Astrocyte (in vitro differentiated cells and primary cell): ENCODE results near the gene SART3. TPM values are rescaled to one million over a fixed set of nuclear protein-coding genes. Genes with fewer than 3 reads are reported as not detected.

Experiments
- DNase-seq: peaks from one replicate; pipeline ENCODE4 v3.0.0-alpha.2; 2010; ENCODE audit warnings: low read depth
- FAIRE-seq: peaks from 2 replicates; lab custom pipeline; 2011; peaks lifted over from hg19 to GRCh38; lab: Jason Lieb, UNC
- H2AFZ ChIP-seq: 2 replicates; pipeline ENCODE4 v1.6.0; 2012; ENCODE audit warnings: low read depth, low read length, inconsistent platforms
- H3K27ac ChIP-seq: 2 replicates; pipeline ENCODE4 v1.5.1; 2011; ENCODE audit warnings: low read depth, low read length, inconsistent platforms
- H3K27me3 ChIP-seq: 2 replicates; pipeline ENCODE4 v1.6.0; 2011; ENCODE audit warnings: low read length, inconsistent platforms; ENCODE audit not compliant: insufficient read depth
- H3K36me3 ChIP-seq: 2 replicates; pipeline ENCODE4 v1.5.1; 2011; ENCODE audit warnings: low read length, inconsistent platforms; ENCODE audit not compliant: insufficient read depth
- H3K4me1 ChIP-seq: 2 replicates; pipeline ENCODE4 v1.5.1; 2011; ENCODE audit warnings: low read length, inconsistent platforms; ENCODE audit not compliant: insufficient read depth
- H3K4me2 ChIP-seq: 2 replicates; pipeline ENCODE4 v1.6.0; 2012; ENCODE audit warnings: low read length, inconsistent platforms
- H3K4me3 ChIP-seq: 2 replicates; pipeline ENCODE4 v1.5.1; 2011; ENCODE audit warnings: low read depth, mild to moderate bottlenecking, low read length, inconsistent platforms; ENCODE audit not compliant: insufficient read depth
- H3K79me2 ChIP-seq: 2 replicates; pipeline ENCODE4 v1.6.0; 2012; ENCODE audit warnings: mild to moderate bottlenecking, low read length, inconsistent platforms; ENCODE audit not compliant: insufficient read depth
- H3K9ac ChIP-seq: 2 replicates; pipeline ENCODE4 v1.6.0; 2012; ENCODE audit warnings: mild to moderate bottlenecking, low read length, inconsistent platforms
- H3K9me3 ChIP-seq: 2 replicates; pipeline ENCODE4 v1.5.1; 2012; ENCODE audit warnings: low read depth, mild to moderate bottlenecking, low read length, inconsistent platforms; ENCODE audit not compliant: insufficient read depth
- H4K20me1 ChIP-seq: 2 replicates; pipeline ENCODE4 v1.6.0; 2012; ENCODE audit warnings: low read length, inconsistent platforms; ENCODE audit not compliant: insufficient read depth
- H3K27ac Mint-ChIP-seq: one replicate; pipeline ENCODE4 v1.8.0; 2021; ENCODE audit warnings: mild to moderate bottlenecking, mixed read lengths; ENCODE audit not compliant: unreplicated experiment
- H3K27me3 Mint-ChIP-seq: one replicate; pipeline ENCODE4 v1.8.0; 2021; ENCODE audit warnings: low read depth, mixed read lengths; ENCODE audit not compliant: unreplicated experiment
- H3K36me3 Mint-ChIP-seq: one replicate; pipeline ENCODE4 v1.8.0; 2021; ENCODE audit warnings: low read depth, mixed read lengths; ENCODE audit not compliant: unreplicated experiment
- H3K4me1 Mint-ChIP-seq: one replicate; pipeline ENCODE4 v1.8.0; 2021; ENCODE audit warnings: low read depth, mixed read lengths; ENCODE audit not compliant: unreplicated experiment
- H3K4me3 Mint-ChIP-seq: one replicate; pipeline ENCODE4 v1.8.0; 2021; ENCODE audit warnings: mild to moderate bottlenecking, moderate library complexity, mixed read lengths; ENCODE audit not compliant: unreplicated experiment
- H3K9me3 Mint-ChIP-seq: one replicate; pipeline ENCODE4 v1.8.0; 2021; ENCODE audit warnings: mild to moderate bottlenecking, mixed read lengths; ENCODE audit not compliant: unreplicated experiment
- CTCF ChIP-seq: IDR thresholded peaks from 2 replicates; pipeline ENCODE4 v1.5.1; 2011; ENCODE audit warnings: low read depth, mild to moderate bottlenecking, inconsistent platforms, low read length, moderate library complexity; ENCODE audit not compliant: insufficient read depth
- EZH2 ChIP-seq: IDR thresholded peaks from 2 replicates; pipeline ENCODE4 v1.6.1; 2012; ENCODE audit warnings: mild to moderate bottlenecking, low read length, inconsistent platforms; ENCODE audit not compliant: insufficient read depth
- total RNA-seq: library from RNA; stranded (reverse); gene quantifications from 2 replicates; pipeline ENCODE4 v1.2.1, GENCODE V29; 2021

The SART3 gene
- total RNA-seq, 1 donor from 2014 or later = 48.4 TPM

GRCh38 chr12:108515916-108516315 is 45.1 kb downstream of the SART3 start:
- Histone ChIP-seq H3K4me1 (peaks cover 7% of the 10 kb centered on the region), H3K36me3 (peaks cover 22% of the 10 kb centered on the region), H3K27ac (peak overlapping the region; percentile 70), H3K9me3 (no peaks in the 10 kb centered on the region), H3K27me3 (no peaks in the 10 kb centered on the region), H3K79me2 (peaks cover 22% of the 10 kb centered on the region), H3K9ac (peak overlapping the region; percentile 93), H4K20me1 (peaks cover 38% of the 10 kb centered on the region), H2AFZ (no peak overlapping the region), H3K4me3 (peak overlapping the region; percentile 81), H3K4me2 (peak overlapping the region; percentile 98)
- FAIRE-seq (no peak), DNase-seq (no peak)
- H3K27ac Mint-ChIP-seq = no peak overlapping the region
- peak overlapping the region; percentile 90 for H3K4me3 Mint-ChIP-seq
- no peaks in the 10 kb centered on the region for H3K9me3 Mint-ChIP-seq
- H3K36me3 Mint-ChIP-seq = peaks cover 24% of the 10 kb centered on the region
- H3K4me1 Mint-ChIP-seq = no peaks in the 10 kb centered on the region
- TF ChIP-seq CTCF (no peak), EZH2 (no peak)
- no peaks in the 10 kb centered on the region for H3K27me3 Mint-ChIP-seq

GRCh38 chr12:108514973-108515814 is 45.8 kb downstream of the SART3 start, which contains the start of gene FICD:
FICD (plus strand) TSS chr12:108515277; CDS start chr12:108516973, 1,696 bp downstream.
- peak; percentile 93 for DNase-seq
- peak within 1 kb of the TSS; percentile 93 for H3K9ac ChIP-seq
- no peaks in the 10 kb centered on the region for H3K27me3 Mint-ChIP-seq
- peak within 1 kb of the TSS; percentile 75 for H3K27ac Mint-ChIP-seq
- H3K27me3 ChIP-seq = no peaks in the 10 kb centered on the region
- H3K4me1 Mint-ChIP-seq = no peaks in the 10 kb centered on the region
- H3K4me3 ChIP-seq = peak within 1 kb of the TSS; percentile 81
- no peaks in the 10 kb centered on the region for H3K9me3 Mint-ChIP-seq
- TF ChIP-seq EZH2 (no peak), CTCF (no peak)
- no peaks in the 10 kb centered on the region for H3K9me3 ChIP-seq
- peak within 1 kb of the TSS; percentile 70 for H3K27ac ChIP-seq
- H3K4me2 ChIP-seq = peak within 1 kb of the TSS; percentile 98
- peaks cover 22% of the 10 kb centered on the region for H3K36me3 Mint-ChIP-seq
- peaks cover 7% of the 10 kb centered on the region for H3K4me1 ChIP-seq
- H4K20me1 ChIP-seq = peaks cover 34% of the 10 kb centered on the region
- FAIRE-seq = no peak
- H2AFZ ChIP-seq = peak within 1 kb of the TSS; percentile 76
- peaks cover 15% of the 10 kb centered on the region for H3K36me3 ChIP-seq
- peaks cover 20% of the 10 kb centered on the region for H3K79me2 ChIP-seq
- peak within 1 kb of the TSS; percentile 90 for H3K4me3 Mint-ChIP-seq
